Measurements from ENCODE around the gene STK32A.

The STK32A gene

DNA sequence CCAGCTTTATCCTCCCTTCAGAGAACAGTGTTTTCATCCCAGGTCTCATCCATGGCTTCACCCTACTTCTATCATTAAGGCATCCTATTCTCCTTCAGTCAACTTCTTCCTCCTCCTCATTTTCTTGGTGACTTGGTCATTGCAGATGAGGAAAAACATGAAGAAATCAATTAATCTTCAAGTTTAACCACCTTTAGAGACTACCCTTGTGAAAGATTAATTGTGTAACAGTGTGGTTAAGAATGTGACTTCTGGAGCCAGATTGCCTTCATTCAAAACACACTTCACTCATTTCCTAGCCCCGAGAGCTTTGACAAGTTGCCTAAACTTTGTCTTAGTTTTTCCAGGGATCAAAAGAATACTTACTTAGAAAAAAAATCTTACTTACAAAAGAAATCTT is 110.0 kb downstream of the STK32A start:
- Histone ChIP-seq H4K20me1 (ENCODE audit: insufficient read depth, low read length) (no peaks in the 10 kb centered on the region), H3K4me3 (ENCODE audit: low read depth, low read length, poor library complexity, severe bottlenecking) (no peak overlapping the region), H3K4me2 (ENCODE audit: low read length) (no peak overlapping the region), H2AFZ (ENCODE audit: low read length) (no peak overlapping the region), H3K36me3 (ENCODE audit: insufficient read depth, low read length) (no peaks in the 10 kb centered on the region), H3K9me2 (ENCODE audit: low read depth, low read length) (no peaks in the 10 kb centered on the region), H3K9ac (ENCODE audit: low read length) (no peak overlapping the region), H3K79me2 (ENCODE audit: insufficient read depth, low read length) (no peaks in the 10 kb centered on the region), H3K9me3 (ENCODE audit: low read length) (no peaks in the 10 kb centered on the region), H3F3A (ENCODE audit: insufficient read depth, low read length) (no peaks in the 10 kb centered on the region), H3K27ac (ENCODE audit: low read depth, low read length, poor library complexity, severe bottlenecking) (no peak overlapping the region), H3K4me1 (ENCODE audit: insufficient read depth, low read length, severe bottlenecking) (no peaks in the 10 kb centered on the region), H3K27me3 (ENCODE audit: insufficient read depth, low read length) (no peaks in the 10 kb centered on the region)
- TF ChIP-seq, protein P1, sequence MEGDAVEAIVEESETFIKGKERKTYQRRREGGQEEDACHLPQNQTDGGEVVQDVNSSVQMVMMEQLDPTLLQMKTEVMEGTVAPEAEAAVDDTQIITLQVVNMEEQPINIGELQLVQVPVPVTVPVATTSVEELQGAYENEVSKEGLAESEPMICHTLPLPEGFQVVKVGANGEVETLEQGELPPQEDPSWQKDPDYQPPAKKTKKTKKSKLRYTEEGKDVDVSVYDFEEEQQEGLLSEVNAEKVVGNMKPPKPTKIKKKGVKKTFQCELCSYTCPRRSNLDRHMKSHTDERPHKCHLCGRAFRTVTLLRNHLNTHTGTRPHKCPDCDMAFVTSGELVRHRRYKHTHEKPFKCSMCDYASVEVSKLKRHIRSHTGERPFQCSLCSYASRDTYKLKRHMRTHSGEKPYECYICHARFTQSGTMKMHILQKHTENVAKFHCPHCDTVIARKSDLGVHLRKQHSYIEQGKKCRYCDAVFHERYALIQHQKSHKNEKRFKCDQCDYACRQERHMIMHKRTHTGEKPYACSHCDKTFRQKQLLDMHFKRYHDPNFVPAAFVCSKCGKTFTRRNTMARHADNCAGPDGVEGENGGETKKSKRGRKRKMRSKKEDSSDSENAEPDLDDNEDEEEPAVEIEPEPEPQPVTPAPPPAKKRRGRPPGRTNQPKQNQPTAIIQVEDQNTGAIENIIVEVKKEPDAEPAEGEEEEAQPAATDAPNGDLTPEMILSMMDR (IDR thresholded peaks at IDR 0.05; ENCODE audit: low read length): no peak
- no peak for TF ChIP-seq EZH2 (IDR thresholded peaks at IDR 0.05; ENCODE audit: borderline replicate concordance, low read length)

DNA sequence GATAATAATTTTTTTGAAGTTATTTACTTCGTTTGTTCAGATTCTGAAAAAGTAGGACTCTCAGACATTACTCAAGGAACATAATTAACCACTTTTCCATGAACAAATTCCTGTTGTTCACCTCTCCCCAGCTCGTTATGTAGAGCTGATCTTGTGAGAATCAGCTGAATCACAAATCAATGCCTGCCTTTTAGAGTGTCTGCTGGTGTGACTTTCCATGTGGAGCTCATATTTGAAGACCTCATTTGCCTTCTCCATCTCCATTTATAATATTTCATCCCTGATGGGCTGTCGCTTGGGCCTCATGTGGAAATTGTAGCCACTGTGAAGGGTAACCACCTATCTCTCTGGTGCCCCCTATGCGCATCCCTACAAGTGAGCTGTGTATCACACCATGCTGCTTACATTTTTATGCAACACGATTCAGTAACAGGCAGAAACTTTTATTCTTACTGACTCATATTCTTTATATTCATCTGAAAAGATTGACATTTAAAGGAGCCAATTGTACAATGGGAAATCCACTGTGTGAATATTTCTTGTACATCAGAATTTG is 111.3 kb downstream of the STK32A start:
- Histone ChIP-seq H3K27ac (ENCODE audit: low read depth, low read length, poor library complexity, severe bottlenecking) (no peak overlapping the region), H3K9me3 (ENCODE audit: low read length) (no peaks in the 10 kb centered on the region), H3K4me1 (ENCODE audit: insufficient read depth, low read length, severe bottlenecking) (no peaks in the 10 kb centered on the region), H3K36me3 (ENCODE audit: insufficient read depth, low read length) (no peaks in the 10 kb centered on the region), H3K9me2 (ENCODE audit: low read depth, low read length) (no peaks in the 10 kb centered on the region), H3K27me3 (ENCODE audit: insufficient read depth, low read length) (no peaks in the 10 kb centered on the region), H3K9ac (ENCODE audit: low read length) (no peak overlapping the region), H3K79me2 (ENCODE audit: insufficient read depth, low read length) (no peaks in the 10 kb centered on the region), H2AFZ (ENCODE audit: low read length) (no peak overlapping the region), H3F3A (ENCODE audit: insufficient read depth, low read length) (no peaks in the 10 kb centered on the region), H3K4me3 (ENCODE audit: low read depth, low read length, poor library complexity, severe bottlenecking) (no peak overlapping the region), H4K20me1 (ENCODE audit: insufficient read depth, low read length) (no peaks in the 10 kb centered on the region), H3K4me2 (ENCODE audit: low read length) (no peak overlapping the region)
- TF ChIP-seq EZH2 (IDR thresholded peaks at IDR 0.05; ENCODE audit: borderline replicate concordance, low read length): no peak
- TF ChIP-seq, protein P1 (IDR thresholded peaks at IDR 0.05; ENCODE audit: low read length): no peak; the same call in 1 of the 2 replicates

DNA sequence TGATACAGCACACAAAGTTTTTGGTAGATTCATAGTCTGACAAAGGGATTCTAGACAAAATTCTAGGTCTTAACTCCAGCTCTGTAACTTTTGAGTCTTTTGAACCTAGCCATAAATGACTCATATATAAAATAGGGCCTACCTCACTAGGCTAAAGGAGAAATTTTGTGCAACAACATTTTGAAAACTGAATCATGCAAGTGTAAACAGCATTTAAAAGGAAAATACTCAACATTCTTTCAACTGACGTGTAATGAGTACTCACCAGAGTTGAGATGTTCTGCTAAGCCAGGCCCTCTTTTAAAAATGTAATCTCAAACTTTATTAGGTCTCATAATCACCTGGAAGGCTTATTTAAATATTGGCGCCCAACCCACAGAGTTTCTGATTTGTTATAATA is 113.2 kb downstream of the STK32A start:
- H2AFZ ChIP-seq (ENCODE audit: low read length): no peak overlapping the region
- no peaks in the 10 kb centered on the region for H3K4me1 ChIP-seq (ENCODE audit: insufficient read depth, low read length, severe bottlenecking)
- no peaks in the 10 kb centered on the region for H3K27me3 ChIP-seq (ENCODE audit: insufficient read depth, low read length)
- H3K9me3 ChIP-seq (ENCODE audit: low read length): no peaks in the 10 kb centered on the region
- H3K27ac ChIP-seq (ENCODE audit: low read depth, low read length, poor library complexity, severe bottlenecking): no peak overlapping the region
- no peaks in the 10 kb centered on the region for H4K20me1 ChIP-seq (ENCODE audit: insufficient read depth, low read length)
- no peaks in the 10 kb centered on the region for H3K9me2 ChIP-seq (ENCODE audit: low read depth, low read length)
- H3K4me2 ChIP-seq (ENCODE audit: low read length): no peak overlapping the region
- no peaks in the 10 kb centered on the region for H3F3A ChIP-seq (ENCODE audit: insufficient read depth, low read length)
- H3K79me2 ChIP-seq (ENCODE audit: insufficient read depth, low read length): no peaks in the 10 kb centered on the region
- TF ChIP-seq, protein P1 (IDR thresholded peaks at IDR 0.05; ENCODE audit: low read length): no peak
- no peak for TF ChIP-seq EZH2 (IDR thresholded peaks at IDR 0.05; ENCODE audit: borderline replicate concordance, low read length)
- no peak overlapping the region for H3K9ac ChIP-seq (ENCODE audit: low read length)
- H3K36me3 ChIP-seq (ENCODE audit: insufficient read depth, low read length): no peaks in the 10 kb centered on the region
- no peak overlapping the region for H3K4me3 ChIP-seq (ENCODE audit: low read depth, low read length, poor library complexity, severe bottlenecking)
